Activated T-helper 1 cell treated with anti-CD3 and anti-CD28 coated beads, Interleukin-12 subunit alpha, Interleukin-12 subunit beta, Interleukin-2, Interleukin-4 antibody, amounts not matched to agents 30 ng/mL and 10 ng/mL and 1 ng/mL, durations not matched to agents 14 hours and 24 hours and 36 hours (primary cell): ENCODE data around the gene ANKRD52. TPM values are rescaled to one million over a fixed set of nuclear protein-coding genes. Genes with fewer than 3 reads are reported as not detected.
"Not testable (repeated sequence)": the region's sequence is repeated elsewhere in the genome, so short reads cannot be mapped to it uniquely, and the experiment has no call there.

Experiments
- DNase-seq: peaks from one replicate; pipeline ENCODE4 v3.0.0; 2021; ENCODE audit warnings: low spot score
- H3K27ac Mint-ChIP-seq: one replicate; pipeline ENCODE4 v1.8.0; 2021; ENCODE audit warnings: mild to moderate bottlenecking, mixed read lengths
- H3K27me3 Mint-ChIP-seq: one replicate; pipeline ENCODE4 v1.8.0; 2022; ENCODE audit warnings: mild to moderate bottlenecking, moderate library complexity, mixed read lengths; ENCODE audit not compliant: insufficient read depth
- H3K36me3 Mint-ChIP-seq: one replicate; pipeline ENCODE4 v1.8.0; 2021; ENCODE audit warnings: low read depth, mixed read lengths
- H3K4me1 Mint-ChIP-seq: one replicate; pipeline ENCODE4 v1.8.0; 2021; ENCODE audit warnings: low read depth, mixed read lengths
- H3K4me3 Mint-ChIP-seq: one replicate; pipeline ENCODE4 v1.8.0; 2021; ENCODE audit warnings: mild to moderate bottlenecking, moderate library complexity, mixed read lengths
- H3K9me3 Mint-ChIP-seq: one replicate; pipeline ENCODE4 v1.8.0; 2021; ENCODE audit warnings: mixed read lengths
- intact Hi-C: fragments of 100-400 bp; cut with micrococcal nuclease; formaldehyde crosslinking; loops from one replicate; pipeline ENCODE4 v1.15.1; 2024
- total RNA-seq: library from RNA; stranded (reverse); gene quantifications from 2 replicates; pipeline ENCODE4 v1.2.3, GENCODE V29; 2022

Gene ANKRD52
- total RNA-seq, 1 donor from 2014 or later, result 71.0 TPM

- Mint-ChIP-seq H3K4me3 (no peak overlapping the region), H3K27ac (no peak overlapping the region)
Observed at GRCh38 chr12:56212361-56212760, 45.8 kb downstream of the ANKRD52 start.

GRCh38 chr12:56208006-56208405 is 50.2 kb downstream of the ANKRD52 start:
- Mint-ChIP-seq H3K27ac (no peak overlapping the region), H3K9me3 (no peaks in the 10 kb centered on the region), H3K4me3 (no peak overlapping the region), H3K36me3 (peaks cover 34% of the 10 kb centered on the region), H3K27me3 (no peaks in the 10 kb centered on the region), H3K4me1 (no peaks in the 10 kb centered on the region)
- DNase-seq, result no peak
- intact Hi-C loops, result loop anchor here (5.0 kb wide), 1 partner anchor 49 kb away; the partner anchor contains the start of gene ANKRD52

More at GRCh38 chr12:56212361-56212760, 45.8 kb downstream of the ANKRD52 start:
- H3K27me3 Mint-ChIP-seq, result no peaks in the 10 kb centered on the region
- H3K4me1 Mint-ChIP-seq, result peaks cover 12% of the 10 kb centered on the region
- peaks cover 39% of the 10 kb centered on the region for H3K36me3 Mint-ChIP-seq
- intact Hi-C loops, result no loop called here
- DNase-seq, result no peak
- no peaks in the 10 kb centered on the region for H3K9me3 Mint-ChIP-seq

- Mint-ChIP-seq H3K4me3 (no peak overlapping the region), H3K27ac (no peak overlapping the region), H3K36me3 (peaks cover 30% of the 10 kb centered on the region), H3K9me3 (no peaks in the 10 kb centered on the region), H3K27me3 (no peaks in the 10 kb centered on the region), H3K4me1 (no peaks in the 10 kb centered on the region)
- intact Hi-C loops, result loop anchor here (1.0 to 5.0 kb wide), 2 partner anchors 18 to 51 kb away; partner anchors contain the start of genes ANKRD52 and NABP2
- no peak for DNase-seq
Observed at GRCh38 chr12:56206452-56207166, 51.6 kb downstream of the ANKRD52 start.

- H3K27me3 Mint-ChIP-seq, result no peaks in the 10 kb centered on the region
- no peaks in the 10 kb centered on the region for H3K9me3 Mint-ChIP-seq
- H3K27ac Mint-ChIP-seq, result no peak overlapping the region
- intact Hi-C loops, result loop anchor here (5.0 kb wide), 1 partner anchor 52 kb away; the partner anchor contains the start of gene ANKRD52
- no peaks in the 10 kb centered on the region for H3K4me1 Mint-ChIP-seq
- H3K4me3 Mint-ChIP-seq, result no peak overlapping the region
- DNase-seq, result no peak
- peaks cover 24% of the 10 kb centered on the region for H3K36me3 Mint-ChIP-seq
Observed at GRCh38 chr12:56205445-56205844, 52.7 kb downstream of the ANKRD52 start.

GRCh38 chr12:56204275-56204674 is 53.9 kb downstream of the ANKRD52 start:
- no peak overlapping the region for H3K27ac Mint-ChIP-seq
- no peak for DNase-seq
- peaks cover 16% of the 10 kb centered on the region for H3K36me3 Mint-ChIP-seq
- H3K4me1 Mint-ChIP-seq, result no peaks in the 10 kb centered on the region
- intact Hi-C loops, result no loop called here
- no peaks in the 10 kb centered on the region for H3K27me3 Mint-ChIP-seq
- H3K4me3 Mint-ChIP-seq, result no peak overlapping the region
- no peaks in the 10 kb centered on the region for H3K9me3 Mint-ChIP-seq

- Mint-ChIP-seq H3K36me3 (peaks cover 16% of the 10 kb centered on the region), H3K4me1 (no peaks in the 10 kb centered on the region), H3K27ac (no peak overlapping the region), H3K27me3 (no peaks in the 10 kb centered on the region), H3K9me3 (no peaks in the 10 kb centered on the region), H3K4me3 (no peak overlapping the region)
- no peak for DNase-seq
- intact Hi-C loops, result no loop called here
Observed at GRCh38 chr12:56202838-56203237, 55.3 kb downstream of the ANKRD52 start.

GRCh38 chr12:56202366-56202765 is 55.8 kb downstream of the ANKRD52 start:
- Mint-ChIP-seq H3K9me3 (no peaks in the 10 kb centered on the region), H3K27me3 (no peaks in the 10 kb centered on the region), H3K4me1 (no peaks in the 10 kb centered on the region), H3K36me3 (peaks cover 11% of the 10 kb centered on the region), H3K27ac (no peak overlapping the region), H3K4me3 (no peak overlapping the region)
- intact Hi-C loops, result no loop called here
- DNase-seq, result no peak

GRCh38 chr12:56198836-56199235 is 59.3 kb downstream of the ANKRD52 start:
- Mint-ChIP-seq H3K9me3 (no peaks in the 10 kb centered on the region), H3K4me3 (no peak overlapping the region), H3K27me3 (no peaks in the 10 kb centered on the region), H3K4me1 (no peaks in the 10 kb centered on the region), H3K36me3 (peaks cover 2% of the 10 kb centered on the region), H3K27ac (no peak overlapping the region)
- DNase-seq, result no peak
- intact Hi-C loops, result no loop called here

- no peak for DNase-seq
- H3K27me3 Mint-ChIP-seq, result no peaks in the 10 kb centered on the region
- H3K9me3 Mint-ChIP-seq, result no peaks in the 10 kb centered on the region
- intact Hi-C loops, result no loop called here
- H3K27ac Mint-ChIP-seq, result no peak overlapping the region
- no peak overlapping the region for H3K4me3 Mint-ChIP-seq
- H3K4me1 Mint-ChIP-seq, result peaks cover 5% of the 10 kb centered on the region
- H3K36me3 Mint-ChIP-seq, result peaks cover 2% of the 10 kb centered on the region
Observed at GRCh38 chr12:56197921-56198635, 60.1 kb downstream of the ANKRD52 start.

GRCh38 chr12:56196818-56197550 is 61.2 kb downstream of the ANKRD52 start:
- H3K27me3 Mint-ChIP-seq, H3K9me3 Mint-ChIP-seq, H3K27ac Mint-ChIP-seq, DNase-seq, H3K36me3 Mint-ChIP-seq, H3K4me3 Mint-ChIP-seq, intact Hi-C loops: not testable (repeated sequence)
- H3K4me1 Mint-ChIP-seq, result peaks cover 11% of the 10 kb centered on the region

GRCh38 chr12:56193025-56193578 is 65.1 kb downstream of the ANKRD52 start:
- peaks cover 5% of the 10 kb centered on the region for H3K36me3 Mint-ChIP-seq
- peaks cover 32% of the 10 kb centered on the region for H3K4me1 Mint-ChIP-seq
- peaks cover 2% of the 10 kb centered on the region for H3K27me3 Mint-ChIP-seq
- intact Hi-C loops, result loop anchor here (1.0 to 5.0 kb wide), 6 partner anchors 31 to 275 kb away; partner anchors contain the start of genes ANKRD52, APOF, COQ10A and NABP2
- H3K9me3 Mint-ChIP-seq, result no peaks in the 10 kb centered on the region
- H3K4me3 Mint-ChIP-seq, result no peak overlapping the region
- peak overlapping the region; percentile 59 for H3K27ac Mint-ChIP-seq
- peak; percentile 64 for DNase-seq

GRCh38 chr12:56192582-56192981 is 65.6 kb downstream of the ANKRD52 start:
- Mint-ChIP-seq H3K4me1 (peaks cover 37% of the 10 kb centered on the region), H3K4me3 (no peak overlapping the region), H3K9me3 (no peaks in the 10 kb centered on the region), H3K27ac (no peak overlapping the region), H3K27me3 (peaks cover 2% of the 10 kb centered on the region), H3K36me3 (peaks cover 5% of the 10 kb centered on the region)
- intact Hi-C loops, result loop anchor here (2.0 to 5.0 kb wide), 2 partner anchors 74 to 170 kb away; partner anchors contain the start of genes APOF, COQ10A and STAT2
- DNase-seq, result no peak
